ENCODE data around the gene TSEN15.

DNA sequence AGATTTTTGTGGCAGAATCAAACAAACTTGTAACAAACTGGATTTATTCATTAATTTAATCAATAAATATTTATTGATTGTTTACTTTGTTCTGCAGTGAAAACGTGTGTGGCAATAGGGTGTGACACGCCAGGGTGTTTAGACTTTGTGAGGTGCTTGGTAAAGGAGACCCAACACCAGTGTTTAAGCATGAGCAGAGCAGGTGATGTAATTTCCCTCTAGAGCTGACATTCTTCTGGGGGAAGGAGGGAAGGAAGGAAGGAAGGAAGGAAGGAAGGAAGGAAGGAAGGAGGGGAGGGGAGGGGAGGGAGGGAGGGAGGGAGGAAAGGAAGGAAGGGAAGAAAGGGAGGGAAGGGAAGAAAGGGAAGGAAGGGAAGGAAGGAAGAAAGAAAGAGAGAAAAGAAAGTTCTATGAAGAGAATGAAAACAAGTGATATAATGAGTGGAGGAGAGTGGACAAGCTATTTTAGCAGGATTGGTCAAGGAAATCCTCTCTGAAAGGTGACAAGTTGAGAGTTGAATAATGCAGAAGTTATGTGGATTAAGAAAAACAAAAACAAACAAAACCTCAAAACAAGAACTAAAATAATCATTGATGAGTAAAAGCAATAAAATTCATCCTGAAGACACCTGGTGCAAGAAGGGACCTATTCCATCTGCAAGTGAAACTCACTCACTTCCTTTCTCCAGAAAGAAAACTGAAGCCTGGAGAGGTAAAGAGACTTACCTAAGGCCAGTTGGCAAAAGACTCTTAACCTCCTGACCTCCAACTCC, 60.8 kb downstream of the TSEN15 start:
- no peak for TF ChIP-seq ZNF133 (tag by site-specific recombination; IDR thresholded peaks at IDR 0.05)
- no peak for TF ChIP-seq SP2 (tag by site-specific recombination; IDR thresholded peaks at IDR 0.05)
- TF ChIP-seq, protein P1, sequence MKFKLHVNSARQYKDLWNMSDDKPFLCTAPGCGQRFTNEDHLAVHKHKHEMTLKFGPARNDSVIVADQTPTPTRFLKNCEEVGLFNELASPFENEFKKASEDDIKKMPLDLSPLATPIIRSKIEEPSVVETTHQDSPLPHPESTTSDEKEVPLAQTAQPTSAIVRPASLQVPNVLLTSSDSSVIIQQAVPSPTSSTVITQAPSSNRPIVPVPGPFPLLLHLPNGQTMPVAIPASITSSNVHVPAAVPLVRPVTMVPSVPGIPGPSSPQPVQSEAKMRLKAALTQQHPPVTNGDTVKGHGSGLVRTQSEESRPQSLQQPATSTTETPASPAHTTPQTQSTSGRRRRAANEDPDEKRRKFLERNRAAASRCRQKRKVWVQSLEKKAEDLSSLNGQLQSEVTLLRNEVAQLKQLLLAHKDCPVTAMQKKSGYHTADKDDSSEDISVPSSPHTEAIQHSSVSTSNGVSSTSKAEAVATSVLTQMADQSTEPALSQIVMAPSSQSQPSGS (tag by site-specific recombination; IDR thresholded peaks at IDR 0.05; ENCODE audit: low read depth): no peak
- TF ChIP-seq, protein P2, sequence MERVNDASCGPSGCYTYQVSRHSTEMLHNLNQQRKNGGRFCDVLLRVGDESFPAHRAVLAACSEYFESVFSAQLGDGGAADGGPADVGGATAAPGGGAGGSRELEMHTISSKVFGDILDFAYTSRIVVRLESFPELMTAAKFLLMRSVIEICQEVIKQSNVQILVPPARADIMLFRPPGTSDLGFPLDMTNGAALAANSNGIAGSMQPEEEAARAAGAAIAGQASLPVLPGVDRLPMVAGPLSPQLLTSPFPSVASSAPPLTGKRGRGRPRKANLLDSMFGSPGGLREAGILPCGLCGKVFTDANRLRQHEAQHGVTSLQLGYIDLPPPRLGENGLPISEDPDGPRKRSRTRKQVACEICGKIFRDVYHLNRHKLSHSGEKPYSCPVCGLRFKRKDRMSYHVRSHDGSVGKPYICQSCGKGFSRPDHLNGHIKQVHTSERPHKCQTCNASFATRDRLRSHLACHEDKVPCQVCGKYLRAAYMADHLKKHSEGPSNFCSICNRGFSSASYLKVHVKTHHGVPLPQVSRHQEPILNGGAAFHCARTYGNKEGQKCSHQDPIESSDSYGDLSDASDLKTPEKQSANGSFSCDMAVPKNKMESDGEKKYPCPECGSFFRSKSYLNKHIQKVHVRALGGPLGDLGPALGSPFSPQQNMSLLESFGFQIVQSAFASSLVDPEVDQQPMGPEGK (tag by site-specific recombination; IDR thresholded peaks at IDR 0.05): no peak
- TF ChIP-seq, protein P3, sequence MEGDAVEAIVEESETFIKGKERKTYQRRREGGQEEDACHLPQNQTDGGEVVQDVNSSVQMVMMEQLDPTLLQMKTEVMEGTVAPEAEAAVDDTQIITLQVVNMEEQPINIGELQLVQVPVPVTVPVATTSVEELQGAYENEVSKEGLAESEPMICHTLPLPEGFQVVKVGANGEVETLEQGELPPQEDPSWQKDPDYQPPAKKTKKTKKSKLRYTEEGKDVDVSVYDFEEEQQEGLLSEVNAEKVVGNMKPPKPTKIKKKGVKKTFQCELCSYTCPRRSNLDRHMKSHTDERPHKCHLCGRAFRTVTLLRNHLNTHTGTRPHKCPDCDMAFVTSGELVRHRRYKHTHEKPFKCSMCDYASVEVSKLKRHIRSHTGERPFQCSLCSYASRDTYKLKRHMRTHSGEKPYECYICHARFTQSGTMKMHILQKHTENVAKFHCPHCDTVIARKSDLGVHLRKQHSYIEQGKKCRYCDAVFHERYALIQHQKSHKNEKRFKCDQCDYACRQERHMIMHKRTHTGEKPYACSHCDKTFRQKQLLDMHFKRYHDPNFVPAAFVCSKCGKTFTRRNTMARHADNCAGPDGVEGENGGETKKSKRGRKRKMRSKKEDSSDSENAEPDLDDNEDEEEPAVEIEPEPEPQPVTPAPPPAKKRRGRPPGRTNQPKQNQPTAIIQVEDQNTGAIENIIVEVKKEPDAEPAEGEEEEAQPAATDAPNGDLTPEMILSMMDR (tag by site-specific recombination; IDR thresholded peaks at IDR 0.05): no peak
- TF ChIP-seq, protein P4, sequence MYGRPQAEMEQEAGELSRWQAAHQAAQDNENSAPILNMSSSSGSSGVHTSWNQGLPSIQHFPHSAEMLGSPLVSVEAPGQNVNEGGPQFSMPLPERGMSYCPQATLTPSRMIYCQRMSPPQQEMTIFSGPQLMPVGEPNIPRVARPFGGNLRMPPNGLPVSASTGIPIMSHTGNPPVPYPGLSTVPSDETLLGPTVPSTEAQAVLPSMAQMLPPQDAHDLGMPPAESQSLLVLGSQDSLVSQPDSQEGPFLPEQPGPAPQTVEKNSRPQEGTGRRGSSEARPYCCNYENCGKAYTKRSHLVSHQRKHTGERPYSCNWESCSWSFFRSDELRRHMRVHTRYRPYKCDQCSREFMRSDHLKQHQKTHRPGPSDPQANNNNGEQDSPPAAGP (tag by site-specific recombination; IDR thresholded peaks at IDR 0.05): no peak
- TF ChIP-seq ZNF707 (tag by site-specific recombination; IDR thresholded peaks at IDR 0.05): no peak

All from HEK293 (cell line).